IMR-90 (cell line): ENCODE data around the gene GTF2A1.
"Not testable (repeated sequence)": the region's sequence is repeated elsewhere in the genome, so short reads cannot be mapped to it uniquely, and the experiment has no call there.

Experiments
- BHLHE40 ChIP-seq: fragments of 150-350 bp; IDR thresholded peaks from 2 replicates; pipeline ENCODE4 v1.6.1; 2016; ENCODE audit warnings: mild to moderate bottlenecking, low read depth, low read length
- CEBPB ChIP-seq: IDR thresholded peaks from 2 replicates; pipeline ENCODE4 v1.6.1; 2012; ENCODE audit warnings: low read depth, low read length, improper control_type of control experiment
- MAFK ChIP-seq: IDR thresholded peaks from 2 replicates; pipeline ENCODE4 v1.6.1; 2012; ENCODE audit warnings: low read depth, low read length, improper control_type of control experiment
- MXI1 ChIP-seq: IDR thresholded peaks from 2 replicates; pipeline ENCODE4 v1.6.1; 2012; ENCODE audit warnings: low read depth, mild to moderate bottlenecking, low read length, moderate library complexity, borderline replicate concordance
- POLR2A ChIP-seq: IDR thresholded peaks from 2 replicates; pipeline ENCODE4 v1.6.1; 2012; ENCODE audit warnings: mild to moderate bottlenecking, low read depth, low read length
- RFX5 ChIP-seq: IDR thresholded peaks from 2 replicates; pipeline ENCODE4 v1.8.0; 2012; ENCODE audit warnings: low read depth, mild to moderate bottlenecking, low read length, moderate library complexity
- TF ChIP-seq, protein P1 (sequence below): conservative IDR thresholded peaks from 2 replicates; pipeline ENCODE4 v1.5.1; 2012; ENCODE audit warnings: mild to moderate bottlenecking, low read depth, low read length, improper control_type of control experiment
- TF ChIP-seq, protein P2 (sequence below): fragments of 150-350 bp; IDR thresholded peaks from 2 replicates; pipeline ENCODE4 v1.6.1; 2016; ENCODE audit warnings: low read depth, mild to moderate bottlenecking, low read length, moderate library complexity, borderline replicate concordance

DNA sequence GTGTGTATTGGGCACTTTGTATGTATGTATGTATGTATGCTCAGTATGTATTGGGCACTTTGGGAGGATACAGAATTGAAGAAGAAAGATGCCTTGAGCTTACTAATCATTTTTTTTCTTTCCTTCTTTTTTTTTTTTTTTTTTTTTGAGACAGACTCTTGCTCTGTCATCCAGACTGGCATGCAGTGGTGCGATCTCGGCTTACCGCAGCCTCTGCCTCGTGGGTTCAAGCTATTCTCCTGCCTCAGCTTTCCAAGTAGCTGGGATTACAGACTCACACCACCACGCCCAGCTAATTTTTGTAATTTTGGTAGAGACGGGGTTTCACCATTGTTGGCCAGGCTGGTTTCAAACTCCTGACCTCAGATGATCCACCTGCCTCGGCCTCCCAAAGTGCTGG is 3.0 kb upstream of the GTF2A1 start:
- TF ChIP-seq, protein P1, sequence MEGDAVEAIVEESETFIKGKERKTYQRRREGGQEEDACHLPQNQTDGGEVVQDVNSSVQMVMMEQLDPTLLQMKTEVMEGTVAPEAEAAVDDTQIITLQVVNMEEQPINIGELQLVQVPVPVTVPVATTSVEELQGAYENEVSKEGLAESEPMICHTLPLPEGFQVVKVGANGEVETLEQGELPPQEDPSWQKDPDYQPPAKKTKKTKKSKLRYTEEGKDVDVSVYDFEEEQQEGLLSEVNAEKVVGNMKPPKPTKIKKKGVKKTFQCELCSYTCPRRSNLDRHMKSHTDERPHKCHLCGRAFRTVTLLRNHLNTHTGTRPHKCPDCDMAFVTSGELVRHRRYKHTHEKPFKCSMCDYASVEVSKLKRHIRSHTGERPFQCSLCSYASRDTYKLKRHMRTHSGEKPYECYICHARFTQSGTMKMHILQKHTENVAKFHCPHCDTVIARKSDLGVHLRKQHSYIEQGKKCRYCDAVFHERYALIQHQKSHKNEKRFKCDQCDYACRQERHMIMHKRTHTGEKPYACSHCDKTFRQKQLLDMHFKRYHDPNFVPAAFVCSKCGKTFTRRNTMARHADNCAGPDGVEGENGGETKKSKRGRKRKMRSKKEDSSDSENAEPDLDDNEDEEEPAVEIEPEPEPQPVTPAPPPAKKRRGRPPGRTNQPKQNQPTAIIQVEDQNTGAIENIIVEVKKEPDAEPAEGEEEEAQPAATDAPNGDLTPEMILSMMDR = not testable (repeated sequence)
- TF ChIP-seq CEBPB, POLR2A, BHLHE40, MAFK, RFX5, MXI1: not testable (repeated sequence)
- TF ChIP-seq, protein P2, sequence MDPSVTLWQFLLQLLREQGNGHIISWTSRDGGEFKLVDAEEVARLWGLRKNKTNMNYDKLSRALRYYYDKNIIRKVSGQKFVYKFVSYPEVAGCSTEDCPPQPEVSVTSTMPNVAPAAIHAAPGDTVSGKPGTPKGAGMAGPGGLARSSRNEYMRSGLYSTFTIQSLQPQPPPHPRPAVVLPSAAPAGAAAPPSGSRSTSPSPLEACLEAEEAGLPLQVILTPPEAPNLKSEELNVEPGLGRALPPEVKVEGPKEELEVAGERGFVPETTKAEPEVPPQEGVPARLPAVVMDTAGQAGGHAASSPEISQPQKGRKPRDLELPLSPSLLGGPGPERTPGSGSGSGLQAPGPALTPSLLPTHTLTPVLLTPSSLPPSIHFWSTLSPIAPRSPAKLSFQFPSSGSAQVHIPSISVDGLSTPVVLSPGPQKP = not testable (repeated sequence)
